Measurements from ENCODE around the gene ZFAND3. TPM values are rescaled to one million over a fixed set of nuclear protein-coding genes. Genes with fewer than 3 reads are reported as not detected.

The ZFAND3 gene
- polyA plus RNA-seq, 2 of the 4 experiments (the other 2 are of a cell fraction): 12.0 to 50.0 TPM

- ChIA-PET POLR2A (no interaction called here), CTCF (no interaction called here)
- no peak for ATAC-seq
- Histone ChIP-seq H3K9me3 (no peaks in the 10 kb centered on the region), H3K4me1 (peaks cover 24% of the 10 kb centered on the region), H3K4me3 (no peak overlapping the region), H3K27ac (no peak overlapping the region), H3K4me2 (no peak overlapping the region)
- no peak for TF ChIP-seq NPAS2 (CRISPR knock-in tag; IDR thresholded peaks at IDR 0.05; ENCODE audit: borderline replicate concordance)
- no peak for TF ChIP-seq EHF (CRISPR knock-in tag; IDR thresholded peaks at IDR 0.05)
- TF ChIP-seq KDM5A (IDR thresholded peaks at IDR 0.05): no peak
- no peak for TF ChIP-seq HES2 (IDR thresholded peaks at IDR 0.05)
- no peak for TF ChIP-seq FOSL2 (IDR thresholded peaks at IDR 0.05)
- TF ChIP-seq FOSL2 (CRISPR knock-in tag; IDR thresholded peaks at IDR 0.05): no peak
- TF ChIP-seq CHD4 (IDR thresholded peaks at IDR 0.05; ENCODE audit: borderline replicate concordance): no peak
- TF ChIP-seq KDM1A (IDR thresholded peaks at IDR 0.05; ENCODE audit: low read depth): no peak
- TF ChIP-seq HEYL (CRISPR knock-in tag; IDR thresholded peaks at IDR 0.05): no peak
- no peak for TF ChIP-seq ELK1 (IDR thresholded peaks at IDR 0.05; ENCODE audit: low read depth, low read length)
- no peak for TF ChIP-seq RCOR1 (IDR thresholded peaks at IDR 0.05; ENCODE audit: low read depth, low read length)
- TF ChIP-seq HOXB5 (CRISPR knock-in tag; IDR thresholded peaks at IDR 0.05): no peak
- TF ChIP-seq EP300 (IDR thresholded peaks at IDR 0.05): no peak
- FAIRE-seq: no peak
- DNase-seq (ENCODE audit: low read depth in 1 of 2, low spot score in 1 of 2): no peak
- WGBS (ENCODE audit: missing lambda C conversion rate): 96% methylated on average over 5 of the region's 5 CpGs
Observed at GRCh38 chr6:37871616-37872372, 52.3 kb downstream of the ZFAND3 start.

GRCh38 chr6:37872373-37872745, 52.8 kb downstream of the ZFAND3 start:
- ATAC-seq (no peak), FAIRE-seq (no peak), DNase-seq (ENCODE audit: low read depth in 1 of 2, low spot score in 1 of 2) (no peak)
- ChIA-PET POLR2A (no interaction called here), CTCF (no interaction called here)
- H3K4me3 ChIP-seq: no peak overlapping the region
- TF ChIP-seq ZNF302 (CRISPR knock-in tag; IDR thresholded peaks at IDR 0.05) (no peak), EP300 (IDR thresholded peaks at IDR 0.05) (no peak), RFX5 (IDR thresholded peaks at IDR 0.05) (no peak), REST (IDR thresholded peaks at IDR 0.05) (no peak), RNF2 (IDR thresholded peaks at IDR 0.05; ENCODE audit: borderline replicate concordance, low read depth) (no peak), BCL3 (IDR thresholded peaks at IDR 0.05) (no peak), TP53 (CRISPR knock-in tag; IDR thresholded peaks at IDR 0.05) (no peak), ELK1 (IDR thresholded peaks at IDR 0.05; ENCODE audit: low read depth, low read length) (no peak), HMGXB4 (CRISPR knock-in tag; IDR thresholded peaks at IDR 0.05; ENCODE audit: borderline replicate concordance) (no peak)
- H3K27ac ChIP-seq: no peak overlapping the region
- no peaks in the 10 kb centered on the region for H3K9me3 ChIP-seq
- peaks cover 18% of the 10 kb centered on the region for H3K4me1 ChIP-seq
- no peak overlapping the region for H3K4me2 ChIP-seq
- 77% methylated on average over 2 of the region's 2 CpGs for WGBS (ENCODE audit: missing lambda C conversion rate)

All from A549 (cell line).